Ecto neural progenitor cell (in vitro differentiated cells): ENCODE results near the gene PIGR.
A peak's percentile ranks its signal among the peaks of the same experiment; 100 is the strongest.

ENCODE experiments used
- DNase-seq: peaks from one replicate; pipeline ENCODE4 v3.0.0-alpha.2; 2018; ENCODE audit warnings: low spot score

Gene PIGR

DNA sequence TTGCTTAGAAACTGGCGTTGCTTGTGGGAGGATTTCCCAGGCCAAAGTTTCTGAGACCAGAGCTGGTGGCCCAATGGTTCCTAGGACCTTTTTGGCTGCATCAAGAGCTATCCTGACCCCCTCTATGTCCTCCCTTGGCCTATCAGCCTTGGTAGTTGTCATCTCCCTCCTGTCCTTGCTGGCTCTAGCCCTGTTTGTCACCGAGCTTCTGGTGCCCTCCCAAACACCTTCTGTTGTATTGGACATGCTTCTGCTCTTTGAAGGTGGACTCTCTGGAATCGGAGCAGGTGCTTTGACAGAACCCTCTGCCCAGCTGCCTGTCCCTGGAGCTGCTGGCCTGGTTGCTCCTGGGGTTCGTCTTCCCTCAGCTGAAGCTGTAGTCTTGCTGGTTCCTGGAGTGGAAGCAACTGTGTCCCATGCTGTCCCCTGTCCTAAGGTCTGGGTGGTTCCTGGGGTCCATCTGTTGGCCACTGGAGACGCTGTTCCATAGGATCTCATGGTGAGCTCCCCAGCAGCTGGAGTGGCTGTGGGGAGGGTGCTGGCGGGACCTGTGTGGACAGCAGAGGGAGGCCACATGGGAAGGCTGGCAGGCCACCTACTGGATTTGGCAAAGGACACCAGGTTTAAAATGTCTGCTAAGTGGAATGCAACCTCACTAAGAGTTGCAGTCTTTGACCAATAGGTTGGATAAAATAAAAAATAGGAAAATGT is 14.6 kb upstream of the PIGR start:
- DNase-seq = no peak

DNA sequence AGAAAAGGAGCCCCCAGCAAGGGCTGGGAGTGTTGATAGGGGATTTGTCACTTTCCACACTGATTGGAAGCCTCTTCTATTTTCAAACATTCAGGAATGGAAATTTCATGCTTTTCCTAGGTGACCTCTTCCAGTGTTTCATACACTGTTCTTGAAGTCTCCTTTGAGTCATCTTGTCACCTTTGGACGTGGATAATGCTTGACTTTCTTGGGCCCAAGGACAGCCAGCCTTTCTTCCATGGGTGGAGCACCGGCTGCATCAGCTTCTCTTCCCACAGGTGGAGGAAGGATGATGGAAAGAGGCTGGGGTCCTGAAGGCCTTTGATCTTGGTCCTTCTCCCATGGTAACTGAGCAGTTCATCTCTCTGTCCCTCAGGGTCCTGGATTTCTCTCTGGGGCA is 11.9 kb upstream of the PIGR start:
- no peak for DNase-seq

DNA sequence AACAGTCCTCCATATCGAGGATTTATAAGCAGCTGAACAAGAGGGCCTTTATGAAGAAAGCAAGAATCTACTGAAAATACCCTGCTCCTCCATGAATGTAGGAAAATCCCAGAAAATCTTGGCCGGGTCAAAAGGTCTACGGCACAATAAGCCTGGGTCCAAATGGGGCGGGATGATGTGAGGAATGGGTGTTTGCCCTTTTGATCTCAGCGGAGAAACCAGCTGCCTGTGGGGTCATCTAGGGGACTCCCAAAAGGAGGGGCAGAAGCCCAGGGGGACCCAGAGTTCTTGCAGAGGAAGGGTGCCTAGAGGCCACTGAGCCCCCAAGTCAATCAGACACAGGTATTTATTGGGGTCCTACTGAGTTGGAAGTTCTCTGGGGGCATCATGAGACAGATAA is 11.4 kb upstream of the PIGR start:
- DNase-seq = no peak

DNA sequence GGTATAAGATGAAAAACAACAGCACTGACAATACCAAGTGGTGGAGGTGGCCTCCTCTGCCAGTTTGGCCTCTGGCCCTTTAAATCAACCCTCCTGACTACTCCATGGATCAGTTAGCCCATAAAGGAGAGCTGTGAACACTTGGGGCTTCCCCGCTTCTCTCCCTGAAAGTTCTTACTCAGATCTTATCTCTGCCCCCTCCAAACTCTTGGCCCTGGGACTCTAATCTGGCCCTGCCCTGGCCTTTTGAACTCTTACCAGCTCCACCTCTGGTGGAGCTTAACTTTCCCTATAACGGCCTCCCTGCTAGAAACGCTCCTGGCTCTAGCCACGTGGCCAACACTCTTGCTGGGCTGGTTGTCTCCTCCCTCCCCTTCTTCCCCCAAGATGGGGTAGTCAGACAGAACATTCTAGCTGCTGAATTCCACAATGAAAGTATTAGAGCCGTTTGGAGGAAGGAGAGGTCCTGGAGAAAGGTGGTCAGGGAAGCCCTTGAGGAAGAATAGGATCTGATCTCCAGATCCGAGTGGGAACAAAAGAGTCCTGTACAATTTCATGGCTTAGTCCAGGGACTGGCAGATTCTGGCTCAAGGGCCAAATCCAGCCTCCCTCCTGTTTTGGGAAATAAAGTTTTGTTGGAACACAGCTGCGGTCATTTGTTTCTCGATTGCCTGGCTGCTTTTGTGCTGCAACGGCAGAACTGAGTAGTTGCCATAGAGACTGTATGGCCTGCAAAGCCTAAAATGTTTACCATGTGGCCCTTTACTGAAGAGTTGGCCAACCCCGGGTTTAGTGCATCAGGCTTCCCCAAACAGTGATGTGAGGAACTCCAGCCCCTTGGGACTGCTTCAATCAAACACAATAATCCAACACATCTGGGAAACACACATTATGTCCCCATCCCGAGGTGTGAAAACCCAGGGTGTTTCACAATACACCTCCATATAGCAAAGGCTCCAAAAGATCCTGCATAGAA is 9.5 kb upstream of the PIGR start:
- no peak for DNase-seq

DNA sequence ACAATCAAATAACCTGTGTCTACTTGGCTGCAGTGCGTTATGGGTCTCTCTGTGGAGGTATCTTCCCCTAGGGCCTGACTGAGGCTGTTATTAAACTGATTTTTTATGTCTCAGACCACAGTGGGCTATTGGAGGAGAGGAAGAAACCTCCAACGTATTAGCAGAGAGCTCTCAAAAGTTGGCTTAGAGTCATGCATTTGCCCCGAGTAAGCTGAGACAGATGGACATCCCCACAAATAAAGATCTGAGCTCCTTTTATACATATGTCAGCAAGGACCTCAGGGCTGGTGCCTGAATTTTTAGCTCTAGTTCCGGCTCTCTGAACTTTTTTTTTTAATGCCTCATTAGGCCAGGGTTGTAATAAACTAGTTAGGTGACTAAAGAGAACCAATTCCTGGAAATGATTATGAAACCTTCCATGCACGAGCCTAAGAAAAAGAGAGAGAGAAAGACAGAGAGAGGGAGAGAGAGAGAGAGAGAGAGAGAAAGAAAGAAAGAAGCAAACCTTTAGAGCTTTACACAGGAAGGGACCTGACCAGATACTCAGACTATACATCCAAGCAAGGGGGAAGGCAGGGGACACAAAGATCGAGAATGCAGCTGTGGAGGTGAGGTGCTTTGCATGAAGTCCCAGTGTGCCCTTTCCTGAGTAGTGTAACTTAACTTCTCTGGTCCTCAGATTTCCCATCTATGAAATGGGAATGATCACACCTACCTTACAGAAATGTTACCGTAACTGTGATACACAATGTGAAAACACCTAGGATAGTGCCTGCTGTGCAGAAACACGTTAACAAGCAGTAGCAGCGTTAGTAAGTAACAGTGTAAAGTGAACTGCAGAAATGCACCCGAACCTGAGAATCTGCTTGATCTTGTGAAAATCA is 8.4 kb upstream of the PIGR start:
- DNase-seq = no peak

DNA sequence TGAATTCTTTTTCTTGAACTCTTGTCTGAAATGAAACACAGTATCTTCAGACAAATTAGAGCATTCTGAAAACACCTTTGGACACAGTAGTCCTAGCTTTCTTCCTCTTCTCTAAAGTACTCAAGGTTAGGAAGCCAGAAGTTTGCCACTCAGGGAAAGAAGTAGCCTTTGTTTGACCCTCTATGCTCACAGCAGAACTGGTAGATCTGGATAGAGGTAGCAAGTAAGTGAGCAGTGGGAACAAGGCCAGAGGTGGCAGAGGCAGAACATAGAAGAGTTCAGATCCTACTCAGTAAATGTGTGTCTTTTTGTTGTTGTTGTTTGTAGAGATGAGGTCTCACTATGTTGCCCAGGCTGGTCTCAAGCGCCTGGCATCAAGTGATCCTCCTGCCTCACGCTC is 7.4 kb upstream of the PIGR start:
- DNase-seq = no peak

DNA sequence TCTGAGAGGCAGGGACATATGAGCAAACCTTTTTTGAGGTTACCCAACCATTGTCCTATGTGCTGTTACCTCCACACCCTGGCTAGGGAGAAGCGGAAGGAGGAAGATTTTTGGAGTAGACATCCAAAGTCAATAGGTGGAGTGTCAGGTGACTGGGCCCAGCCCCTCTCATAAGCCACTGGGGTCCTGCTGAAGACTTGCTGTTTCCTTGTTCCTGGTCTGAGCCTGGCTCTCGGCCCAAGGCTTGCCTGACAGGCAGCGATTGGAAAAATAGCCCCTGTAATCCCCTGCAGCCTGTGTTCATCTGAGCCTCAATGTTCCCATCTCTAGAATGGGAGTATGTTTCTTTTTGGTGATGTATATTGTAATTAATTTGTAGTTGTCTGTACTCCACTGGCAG is 6.9 kb upstream of the PIGR start:
- DNase-seq = no peak

DNA sequence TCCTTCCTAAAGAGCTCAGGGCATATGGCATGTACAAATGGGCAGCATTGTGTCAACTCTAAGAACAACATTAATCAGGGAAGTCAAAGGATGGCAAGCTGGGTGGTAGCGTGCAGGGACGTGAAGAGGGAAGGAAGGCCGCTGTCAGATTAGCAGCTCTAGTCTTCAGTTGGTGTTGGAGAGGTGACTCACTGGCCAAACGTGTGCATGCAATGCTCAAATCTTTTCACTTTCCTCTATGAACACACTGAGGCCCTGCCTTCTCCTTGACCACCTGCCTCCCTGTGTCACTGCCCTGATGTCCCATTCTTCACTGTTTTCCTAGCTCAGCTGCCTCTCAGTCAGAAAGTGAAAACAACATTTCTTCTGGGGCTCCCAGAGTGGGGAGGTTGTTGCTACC is 5.9 kb upstream of the PIGR start:
- DNase-seq = no peak

DNA sequence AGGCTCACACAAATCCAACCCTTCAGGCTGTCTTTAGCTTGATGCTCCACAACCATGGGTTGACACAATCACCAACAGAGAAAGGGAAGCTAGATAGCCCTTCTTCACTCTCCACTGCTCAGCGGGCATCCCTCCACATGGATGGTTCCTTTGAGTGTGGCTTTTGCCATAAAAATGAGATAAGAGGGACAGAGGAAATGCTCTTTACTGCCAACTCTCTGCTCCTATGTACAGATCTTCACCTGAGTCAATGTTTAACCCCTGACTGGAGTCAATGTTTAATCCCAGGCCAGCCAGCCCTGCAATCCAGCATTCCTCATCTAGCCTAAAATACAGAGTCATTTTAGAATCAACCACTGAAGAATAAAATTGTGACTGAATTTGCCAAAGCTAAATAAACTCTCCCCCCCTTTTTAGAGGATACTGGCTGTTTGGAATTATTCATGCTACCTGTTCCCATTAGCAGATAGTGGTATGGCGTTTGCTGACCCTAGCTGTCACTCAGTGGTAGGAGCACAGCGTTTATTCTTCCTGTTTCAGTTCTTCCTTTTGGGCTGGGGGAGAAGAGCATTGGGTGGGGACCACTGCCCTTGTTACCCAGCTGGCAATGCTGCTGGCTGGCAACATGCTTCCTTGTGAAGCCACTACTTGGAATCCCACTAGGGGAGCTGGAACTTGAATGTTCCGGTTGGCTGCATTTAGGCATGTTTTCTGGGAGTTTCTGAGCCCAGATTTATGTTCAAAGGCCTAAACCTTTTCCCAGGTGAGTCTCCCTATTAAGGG is 5.2 kb upstream of the PIGR start:
- no peak for DNase-seq

DNA sequence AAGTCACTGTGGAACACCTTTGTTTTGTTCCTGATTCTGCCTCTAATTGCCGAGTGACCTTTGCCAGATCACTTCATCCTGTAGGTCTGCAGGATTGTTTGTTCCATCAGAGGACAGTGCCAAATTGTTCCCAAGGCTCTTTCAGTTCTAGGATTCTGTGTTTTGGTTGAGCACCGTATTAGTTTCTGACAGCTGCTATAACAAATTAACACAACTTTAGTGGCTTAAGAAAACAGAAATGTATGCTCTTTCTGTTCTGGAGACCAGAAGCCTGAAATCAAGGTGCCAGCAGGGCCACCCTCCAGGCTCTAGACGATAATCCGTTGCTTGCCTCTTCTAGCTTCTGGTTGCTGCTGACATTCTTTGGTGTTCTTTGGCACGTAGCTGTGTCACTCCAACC is 3.4 kb upstream of the PIGR start:
- no peak for DNase-seq

DNA sequence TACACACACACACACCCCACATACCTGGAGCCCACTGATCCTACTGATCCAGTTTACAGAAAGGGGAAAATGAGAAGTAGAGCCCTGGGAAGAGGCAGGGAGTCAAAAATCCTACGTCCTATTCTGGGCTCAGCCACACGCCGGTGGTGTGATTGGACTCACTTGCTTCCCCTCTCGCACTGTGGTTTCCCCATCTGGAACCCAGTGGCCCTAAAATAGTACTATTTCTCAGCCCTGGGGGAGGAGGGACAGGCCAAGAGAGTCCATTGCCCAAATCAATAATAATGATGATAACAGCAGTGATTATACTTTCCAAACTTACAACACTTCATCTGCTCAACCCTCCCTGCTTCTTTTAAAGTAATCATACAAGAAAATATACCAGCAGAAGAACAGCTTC is 2.9 kb upstream of the PIGR start:
- no peak for DNase-seq

DNA sequence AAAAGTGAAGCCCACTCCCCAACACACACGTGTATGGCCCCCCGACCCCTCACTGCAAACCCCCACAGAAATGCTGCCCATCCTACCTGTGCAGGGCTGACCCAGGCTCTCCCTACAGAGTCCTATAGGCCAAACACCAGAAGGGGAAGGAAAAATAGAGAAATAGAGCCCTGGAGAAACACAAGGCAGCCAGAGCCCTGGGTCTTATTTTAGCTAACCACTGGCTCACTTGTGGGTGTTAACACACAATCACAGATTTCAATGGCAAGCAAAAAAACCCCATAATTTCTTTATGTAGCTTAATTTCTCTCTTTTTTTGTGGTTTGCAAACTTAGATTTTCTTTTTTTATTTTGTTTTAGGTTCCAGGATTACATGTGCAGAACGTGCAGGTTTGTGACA is 989 bp upstream of the PIGR start:
- no peak for DNase-seq

DNA sequence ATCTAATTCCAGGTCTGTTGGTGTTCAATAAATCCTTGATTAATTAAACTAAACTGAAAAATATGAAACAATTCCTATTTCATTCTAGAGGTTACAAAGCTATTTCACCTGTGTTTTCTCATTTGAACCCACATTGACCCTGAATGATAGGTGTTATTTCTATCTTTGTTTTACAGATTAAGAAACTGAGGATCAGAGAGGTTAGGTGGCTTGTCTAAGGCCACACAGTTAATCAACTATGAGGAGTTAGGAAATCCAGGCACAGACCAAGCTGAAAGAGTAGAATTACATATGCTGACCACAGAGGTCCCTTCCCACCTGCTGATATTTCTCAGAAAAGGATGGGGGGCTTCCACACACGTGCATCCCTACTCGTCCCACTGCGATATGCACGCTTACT is 487 bp downstream of the PIGR start:
- no peak for DNase-seq

DNA sequence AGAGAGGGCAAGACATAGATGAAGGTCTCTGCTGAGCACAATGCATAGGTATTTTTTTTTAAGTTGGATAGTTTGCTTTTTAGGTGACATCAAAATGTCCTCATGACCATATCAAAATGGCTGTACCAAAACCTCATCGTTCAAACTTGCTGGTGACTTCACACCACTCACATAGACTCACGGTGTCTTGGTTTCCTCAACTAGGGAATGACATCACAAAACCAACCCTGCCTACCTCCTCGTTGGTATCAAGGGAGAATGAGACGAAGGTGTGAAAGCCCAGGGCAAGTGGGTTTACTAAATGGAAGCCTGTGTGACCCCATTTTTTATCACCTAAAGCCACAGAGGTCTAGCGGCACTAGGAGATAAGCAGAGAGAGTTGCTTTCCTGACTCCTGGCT is 1.6 kb downstream of the PIGR start:
- DNase-seq = no peak

DNA sequence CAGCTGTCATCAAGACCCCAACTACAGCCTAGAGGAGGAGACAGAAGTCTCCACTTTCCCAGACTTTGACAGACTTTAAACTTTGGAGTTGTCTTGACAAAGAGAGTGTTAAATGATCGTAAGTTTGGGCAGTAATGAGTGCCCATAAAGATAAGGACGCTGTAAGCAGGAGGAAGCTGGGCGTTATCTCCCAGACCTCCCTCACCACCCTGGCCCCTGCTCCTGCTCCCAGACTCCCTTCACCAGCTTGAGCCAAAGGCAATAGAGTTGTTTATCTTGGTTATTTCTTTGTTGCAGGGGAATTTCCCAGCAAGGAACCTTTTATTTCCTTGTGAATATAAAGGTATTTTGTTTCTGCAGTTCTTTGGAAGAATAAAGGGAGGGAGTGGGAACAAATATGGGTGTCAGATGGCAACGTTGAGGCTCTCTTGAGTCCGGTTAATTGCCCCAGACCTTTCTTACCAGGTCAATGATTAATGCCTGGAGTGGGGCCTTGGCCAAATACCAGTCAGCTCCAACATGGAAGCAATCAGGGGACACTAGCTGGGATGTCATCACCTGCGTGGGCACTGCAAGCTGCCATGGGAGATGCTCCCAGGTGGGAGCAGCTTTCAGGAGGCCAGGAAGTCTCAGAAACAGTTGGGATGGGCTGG is 4.4 kb downstream of the PIGR start:
- DNase-seq = no peak

DNA sequence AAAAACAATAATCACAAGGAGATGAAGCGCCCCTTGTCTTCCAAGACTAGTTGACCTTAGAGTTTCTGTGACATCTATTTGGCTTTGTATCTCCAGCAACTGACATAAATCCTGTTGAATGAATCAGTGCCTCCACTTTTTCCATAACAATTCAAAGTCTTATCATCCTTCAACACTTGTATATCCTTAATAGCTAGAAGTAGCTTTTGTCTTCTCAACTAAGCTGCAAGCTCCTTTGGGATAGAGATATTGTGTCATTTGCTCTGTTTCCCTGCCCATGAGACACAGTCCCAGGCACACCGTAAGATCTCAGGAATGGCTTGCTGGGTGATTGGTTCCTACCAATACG is 5.7 kb downstream of the PIGR start:
- no peak for DNase-seq

DNA sequence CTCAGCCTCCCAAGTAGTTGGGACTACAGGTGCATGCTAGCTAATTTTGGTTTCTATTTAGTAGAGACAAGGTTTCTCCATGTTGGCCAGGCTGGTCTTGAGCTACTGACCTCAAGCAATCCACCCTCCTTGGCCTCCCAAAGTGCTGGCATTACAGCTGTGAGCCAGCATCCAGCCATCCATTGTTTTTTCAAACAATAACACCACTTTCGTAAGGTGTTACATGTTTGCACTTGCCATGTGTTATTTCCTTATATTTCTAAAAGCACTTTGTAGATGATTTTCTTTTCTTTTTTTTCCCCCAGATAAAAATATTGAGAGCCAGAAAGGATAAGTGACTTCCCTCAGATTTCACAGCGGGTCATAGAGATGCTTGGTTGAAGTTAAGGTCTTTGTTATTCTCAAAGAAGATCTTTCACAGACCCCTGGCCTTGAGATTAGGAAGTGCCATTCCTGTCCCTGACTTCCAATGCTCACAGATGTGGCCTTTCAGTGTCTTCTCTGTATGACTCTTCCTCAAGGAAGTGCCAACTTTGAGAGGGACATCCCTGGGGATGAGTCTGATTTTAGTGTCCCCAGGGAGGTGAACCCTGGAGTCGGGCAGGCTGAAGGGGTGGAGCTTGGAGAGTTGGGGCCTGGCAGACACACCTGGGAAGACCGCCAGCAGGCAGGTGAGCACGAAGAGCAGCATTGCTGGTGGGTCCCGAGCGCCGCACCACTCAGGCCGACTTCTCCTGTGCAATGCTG is 6.3 kb downstream of the PIGR start:
- no peak for DNase-seq

DNA sequence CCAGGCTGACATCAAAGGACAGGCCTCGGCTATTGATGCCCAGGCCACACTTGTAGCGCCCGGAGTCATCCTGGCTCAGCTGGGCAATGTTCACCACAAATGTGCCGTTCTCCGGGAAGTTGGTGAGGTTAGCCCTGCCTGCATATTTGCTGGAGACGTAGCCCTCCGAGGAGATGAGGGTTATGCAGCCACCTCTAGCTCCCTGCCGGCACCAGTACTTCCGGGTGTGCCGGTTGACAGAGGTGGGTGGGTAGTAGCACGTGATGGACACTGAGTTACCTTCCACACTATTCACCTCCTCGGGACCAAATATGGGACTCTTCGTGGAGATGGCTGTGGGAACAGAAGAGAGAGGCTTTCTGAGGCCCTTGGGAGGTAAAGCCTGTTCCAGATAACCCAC is 7.1 kb downstream of the PIGR start:
- DNase-seq = no peak

DNA sequence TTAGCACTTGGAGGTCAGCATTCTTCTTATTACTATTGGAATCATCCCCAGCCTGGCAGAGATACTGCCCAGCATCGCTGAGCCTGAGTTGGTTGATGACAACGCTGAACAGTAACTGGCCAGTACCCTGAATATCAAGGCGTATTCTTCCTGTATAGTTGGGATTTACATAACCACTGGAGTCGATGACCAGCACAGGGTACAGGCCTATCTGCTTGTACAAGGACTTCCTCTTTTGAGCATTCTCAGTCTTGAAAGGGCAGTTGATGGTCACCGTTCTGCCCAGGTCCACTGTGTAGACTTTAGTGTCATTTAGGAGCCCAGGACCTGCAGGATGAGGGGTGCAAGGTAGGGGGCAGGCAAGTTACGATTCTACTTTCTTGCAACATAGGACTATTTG is 8.8 kb downstream of the PIGR start:
- DNase-seq = no peak

DNA sequence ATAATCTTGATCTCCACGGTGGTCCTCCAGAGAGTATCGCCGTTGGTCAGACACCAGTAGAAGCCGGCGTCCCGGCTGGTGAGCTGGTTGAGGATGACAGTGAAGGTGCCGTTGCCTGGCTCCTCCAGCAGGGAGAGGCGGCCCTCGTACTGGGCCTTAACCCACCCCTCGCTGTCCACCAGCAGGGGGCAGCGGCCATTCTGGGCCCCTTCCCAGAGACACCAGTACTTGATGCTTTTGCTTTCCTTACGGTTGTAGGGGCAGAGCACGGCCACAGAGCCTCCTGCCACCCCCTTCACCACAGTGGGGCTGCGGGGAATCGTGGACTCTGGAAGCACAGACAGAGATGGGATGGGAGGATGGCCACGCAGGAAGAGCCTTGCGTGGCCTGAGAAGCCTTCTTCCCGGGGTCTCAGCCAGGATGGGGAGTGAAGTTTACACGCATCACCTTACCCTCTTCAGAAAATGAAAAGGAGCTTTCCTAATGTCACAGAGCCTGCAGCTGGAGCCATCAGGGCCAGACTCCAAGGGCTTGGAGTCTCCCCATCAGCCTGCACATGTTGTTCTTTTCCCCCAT is 10.7 kb downstream of the PIGR start:
- DNase-seq = peak; percentile 75
